Osteocyte (in vitro differentiated cells): ENCODE data around the gene SCAF1. TPM values are rescaled to one million over a fixed set of nuclear protein-coding genes. Genes with fewer than 3 reads are reported as not detected.

Source experiments
- DNase-seq: peaks from one replicate; pipeline ENCODE4 v3.0.0; 2021; ENCODE audit warnings: mixed read lengths; ENCODE audit not compliant: unreplicated experiment; ENCODE audit errors: extremely low spot score
- H3K27ac Mint-ChIP-seq: one replicate; pipeline ENCODE4 v1.8.0; 2021; ENCODE audit warnings: mild to moderate bottlenecking, mixed read lengths; ENCODE audit not compliant: unreplicated experiment
- H3K27me3 Mint-ChIP-seq: one replicate; pipeline ENCODE4 v1.8.0; 2021; ENCODE audit warnings: mixed read lengths; ENCODE audit not compliant: unreplicated experiment
- H3K36me3 Mint-ChIP-seq: one replicate; pipeline ENCODE4 v1.8.0; 2021; ENCODE audit warnings: mixed read lengths; ENCODE audit not compliant: unreplicated experiment
- H3K4me1 Mint-ChIP-seq: one replicate; pipeline ENCODE4 v1.8.0; 2021; ENCODE audit warnings: mixed read lengths; ENCODE audit not compliant: unreplicated experiment
- H3K4me3 Mint-ChIP-seq: one replicate; pipeline ENCODE4 v1.8.0; 2021; ENCODE audit warnings: mild to moderate bottlenecking, moderate library complexity, mixed read lengths; ENCODE audit not compliant: unreplicated experiment
- H3K9me3 Mint-ChIP-seq: one replicate; pipeline ENCODE4 v1.8.0; 2021; ENCODE audit warnings: mixed read lengths; ENCODE audit not compliant: unreplicated experiment
- CTCF ChIP-seq: fragments of 200-600 bp; sonication (generic); IDR thresholded peaks from 2 replicates; pipeline ENCODE4 v1.5.0; 2021; ENCODE audit warnings: antibody characterized with exemption, mild to moderate bottlenecking, moderate library complexity
- total RNA-seq: library from RNA; stranded (reverse); gene quantifications from 2 replicates; pipeline ENCODE4 v1.2.1, GENCODE V29; 2021

The SCAF1 gene
- total RNA-seq, 1 donor from 2014 or later, result 81.9 TPM

GRCh38 chr19:49699364-49699763, 57.4 kb downstream of the SCAF1 start:
- no peak overlapping the region for H3K27ac Mint-ChIP-seq
- no peak for TF ChIP-seq CTCF
- no peaks in the 10 kb centered on the region for H3K27me3 Mint-ChIP-seq
- no peak overlapping the region for H3K4me3 Mint-ChIP-seq
- no peaks in the 10 kb centered on the region for H3K4me1 Mint-ChIP-seq
- no peak for DNase-seq
- H3K9me3 Mint-ChIP-seq, result no peaks in the 10 kb centered on the region
- H3K36me3 Mint-ChIP-seq, result peaks cover 7% of the 10 kb centered on the region

DNA sequence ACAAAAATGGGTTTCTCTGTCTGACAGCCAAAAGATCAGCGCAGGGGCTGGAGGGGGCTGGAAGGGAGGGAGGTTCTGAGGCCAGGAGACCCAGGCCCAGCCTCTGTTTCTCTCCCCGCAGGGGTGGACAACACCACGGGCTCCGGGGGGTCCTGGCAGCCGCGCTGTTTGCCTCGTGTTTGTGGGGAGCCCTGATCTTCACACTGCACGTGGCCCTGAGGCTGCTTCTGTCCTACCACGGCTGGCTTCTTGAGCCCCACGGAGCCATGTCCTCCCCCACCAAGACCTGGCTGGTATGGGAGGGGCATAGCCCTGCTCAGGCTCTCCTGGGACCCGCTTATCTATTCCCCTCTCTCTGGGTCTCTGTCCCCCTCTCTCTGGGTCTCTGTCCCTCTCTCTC, 58.6 kb downstream of the SCAF1 start:
- Mint-ChIP-seq H3K27ac (no peak overlapping the region), H3K4me3 (no peak overlapping the region), H3K4me1 (no peaks in the 10 kb centered on the region), H3K27me3 (no peaks in the 10 kb centered on the region), H3K9me3 (no peaks in the 10 kb centered on the region), H3K36me3 (peaks cover 7% of the 10 kb centered on the region)
- no peak for TF ChIP-seq CTCF
- no peak for DNase-seq

GRCh38 chr19:49701271-49701786, 59.3 kb downstream of the SCAF1 start:
- no peak overlapping the region for H3K27ac Mint-ChIP-seq

DNA sequence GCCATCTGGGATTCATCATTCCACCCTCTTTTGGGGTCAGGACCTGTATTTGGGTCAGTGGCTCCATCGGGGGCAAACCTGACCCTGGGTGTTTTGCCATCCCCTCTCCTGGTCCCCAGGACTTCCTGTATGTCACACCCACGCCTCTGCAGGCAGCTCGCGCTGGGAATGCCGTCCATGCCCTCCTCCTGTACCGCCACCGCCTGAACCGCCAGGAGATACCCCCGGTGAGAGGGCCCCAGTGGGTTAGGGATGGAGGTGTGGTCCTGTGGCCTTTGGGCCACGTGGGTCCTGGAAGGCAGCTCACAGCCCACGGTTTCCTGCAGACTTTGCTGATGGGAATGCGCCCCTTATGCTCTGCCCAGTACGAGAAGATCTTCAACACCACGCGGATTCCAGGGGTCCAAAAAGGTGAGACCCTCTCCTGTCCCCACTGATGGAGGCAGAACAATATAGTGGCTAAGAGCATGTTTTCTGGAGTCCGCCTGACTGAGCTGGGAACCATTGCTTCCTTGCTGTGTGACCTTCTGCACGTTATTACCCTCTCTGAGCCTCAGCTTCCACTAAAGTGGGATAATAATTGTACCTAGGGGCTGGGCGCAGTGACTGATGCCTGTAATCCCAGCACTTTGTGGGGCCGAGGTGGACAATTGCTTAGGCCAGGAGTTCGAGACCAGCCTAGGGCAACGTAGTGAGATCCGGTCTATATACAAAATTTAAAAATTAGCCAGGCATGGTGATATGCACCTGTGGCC, 63.1 kb downstream of the SCAF1 start:
- no peak overlapping the region for H3K4me3 Mint-ChIP-seq

More at GRCh38 chr19:49701271-49701786, 59.3 kb downstream of the SCAF1 start:
- no peak overlapping the region for H3K4me3 Mint-ChIP-seq
- peaks cover 7% of the 10 kb centered on the region for H3K36me3 Mint-ChIP-seq
- TF ChIP-seq CTCF, result no peak
- DNase-seq, result no peak
- H3K27me3 Mint-ChIP-seq, result no peaks in the 10 kb centered on the region
- H3K9me3 Mint-ChIP-seq, result no peaks in the 10 kb centered on the region
- H3K4me1 Mint-ChIP-seq, result no peaks in the 10 kb centered on the region

More for the DNA sequence above, 63.1 kb downstream of the SCAF1 start:
- Mint-ChIP-seq H3K9me3 (no peaks in the 10 kb centered on the region), H3K4me1 (no peaks in the 10 kb centered on the region), H3K27ac (no peak overlapping the region), H3K27me3 (no peaks in the 10 kb centered on the region), H3K36me3 (peaks cover 7% of the 10 kb centered on the region)
- TF ChIP-seq CTCF, result no peak
- no peak for DNase-seq
